Adrenal gland (tissue), 12 donors: ENCODE results near the gene ZWILCH. TPM values are rescaled to one million over a fixed set of nuclear protein-coding genes. Genes with fewer than 3 reads are reported as not detected.

Source experiments
- DNase-seq, 7 donors: peaks; one replicate each; pipeline ENCODE4 v3.0.0-alpha.2; 2019 to 2020
- H3K27ac ChIP-seq, 5 donors: fragments of 200-600 bp; sonication (generic) in 4 of 5; 1 replicate in 3 of 5; 2 replicates in 2 of 5; pipeline versions ENCODE4 v1.5.1 to v1.8.0; 2016 to 2020; ENCODE audit warnings: mild to moderate bottlenecking in 1 of 5
- H3K27me3 ChIP-seq: fragments of 200-600 bp; 2 replicates; pipeline ENCODE4 v1.8.0; 2021
- H3K36me3 ChIP-seq, 2 donors: fragments of 200-600 bp; replicated peaks in 1 of 2; 1 replicate in 1 of 2; 2 replicates in 1 of 2; pipeline versions ENCODE4 v1.5.1 to v1.8.0; 2018 to 2022
- H3K4me1 ChIP-seq, 2 donors: fragments of 200-600 bp; replicated peaks in 1 of 2; 1 replicate in 1 of 2; 2 replicates in 1 of 2; pipeline versions ENCODE4 v1.5.1 to v1.8.0; 2018 to 2021
- H3K4me3 ChIP-seq, 4 donors: fragments of 200-600 bp; sonication (generic) in 3 of 4; one replicate each; pipeline ENCODE4 v1.5.1; 2016 to 2018
- H3K9me3 ChIP-seq, 3 donors: fragments of 200-600 bp; sonication (generic) in 1 of 3; replicated peaks in 1 of 3; 1 replicate in 2 of 3; 2 replicates in 1 of 3; pipeline versions ENCODE4 v1.5.1 to v1.8.0; 2016 to 2021
- POLR2A ChIP-seq, 2 donors: fragments of 450-650 bp; IDR thresholded peaks; one replicate each; pipeline ENCODE4 v1.6.1; 2017; ENCODE audit warnings: antibody characterized with exemption in 2 of 2, mild to moderate bottlenecking in 2 of 2, moderate library complexity in 1 of 2
- WGBS, 4 donors: extraction: QIAGEN DNeasy Blood & Tissue Kit in 2 of 4; methylation state at CpG; one replicate each; pipeline versions ENCODE4 v1.1.5 to v1.1.7; 2013 to 2017; 5-methylcytosine and 5-hydroxymethylcytosine counted together
- intact Hi-C, 2 donors: fragments of 100-400 bp; cut with DNase I; formaldehyde crosslinking; loops; one replicate each; pipeline versions ENCODE4 v1.14.1 to v1.15.0; 2022 to 2023
- polyA plus RNA-seq, 3 donors: library from polyadenylated mRNA; stranded (reverse); fragments of 200-250 nt in 2 of 3; fragments of 350-450 nt in 1 of 3; fragmentation: Illumina TruSeq in 1 of 3; extraction: RNeasy Lipid Tissue Mini Kit (QIAGEN cat#74804) in 1 of 3; gene quantifications; one replicate each; pipeline ENCODE4 v1.2.3, GENCODE V29; 2013 to 2014
- total RNA-seq, 9 donors: library from RNA; depleted of rRNA in 4 of 9; stranded (reverse); fragments of >200 nt in 4 of 9; fragments of 120-200 nt in 1 of 9; fragmentation: NEBNext Ultra II Directional in 1 of 9; extraction: Animal tissue kit (Norgen Biotek cat#: 25700) in 1 of 9; gene quantifications; one replicate each; pipeline versions ENCODE4 v1.1.0 to v1.2.4, GENCODE V29; 2013 to 2023
- TF ChIP-seq, protein P1 (sequence below), 6 experiments: fragments of 450-650 bp in 4 of 6; fragments of 200-600 bp in 2 of 6; sonication (generic) in 1 of 6; IDR thresholded peaks; 1 replicate in 5 of 6; 2 replicates in 1 of 6; pipeline versions ENCODE4 v1.5.1 to v1.8.0; 2016 to 2021; ENCODE audit warnings: antibody characterized with exemption in 6 of 6, mild to moderate bottlenecking in 2 of 6, moderate library complexity in 1 of 6
- donor health status: healthy with polysubstance abuse.
- donor health status: Bipolar disorder and iron deficiency.
- donor health status: DM: yes; HTN: yes; CAD: no.
- donor health status: DM: no; HTN: no; CAD: no.
- donor health status: DM: no; HTN: no; CAD: no.
- donor health status: DM: yes; HTN: yes; CAD: no.

Gene ZWILCH
- total and polyA plus RNA-seq, 12 donors, result 1.1 to 11.4 (median 3.8) TPM

- H3K4me3 ChIP-seq, result no peak overlapping the region
- DNase-seq, result no peak
- H3K27ac ChIP-seq, result no peak overlapping the region
- H3K27me3 ChIP-seq, result no peaks in the 10 kb centered on the region
- no peaks in the 10 kb centered on the region for H3K36me3 ChIP-seq
- intact Hi-C loops, result no loop called here
- TF ChIP-seq, protein P1, sequence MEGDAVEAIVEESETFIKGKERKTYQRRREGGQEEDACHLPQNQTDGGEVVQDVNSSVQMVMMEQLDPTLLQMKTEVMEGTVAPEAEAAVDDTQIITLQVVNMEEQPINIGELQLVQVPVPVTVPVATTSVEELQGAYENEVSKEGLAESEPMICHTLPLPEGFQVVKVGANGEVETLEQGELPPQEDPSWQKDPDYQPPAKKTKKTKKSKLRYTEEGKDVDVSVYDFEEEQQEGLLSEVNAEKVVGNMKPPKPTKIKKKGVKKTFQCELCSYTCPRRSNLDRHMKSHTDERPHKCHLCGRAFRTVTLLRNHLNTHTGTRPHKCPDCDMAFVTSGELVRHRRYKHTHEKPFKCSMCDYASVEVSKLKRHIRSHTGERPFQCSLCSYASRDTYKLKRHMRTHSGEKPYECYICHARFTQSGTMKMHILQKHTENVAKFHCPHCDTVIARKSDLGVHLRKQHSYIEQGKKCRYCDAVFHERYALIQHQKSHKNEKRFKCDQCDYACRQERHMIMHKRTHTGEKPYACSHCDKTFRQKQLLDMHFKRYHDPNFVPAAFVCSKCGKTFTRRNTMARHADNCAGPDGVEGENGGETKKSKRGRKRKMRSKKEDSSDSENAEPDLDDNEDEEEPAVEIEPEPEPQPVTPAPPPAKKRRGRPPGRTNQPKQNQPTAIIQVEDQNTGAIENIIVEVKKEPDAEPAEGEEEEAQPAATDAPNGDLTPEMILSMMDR (IDR thresholded peaks at IDR 0.05), result no peak
- TF ChIP-seq POLR2A (IDR thresholded peaks at IDR 0.05), result no peak
- 87 to 94% (median 88%) methylated on average over 10 of the region's 10 CpGs for WGBS, 4 donors
- H3K4me1 ChIP-seq, result no peaks in the 10 kb centered on the region
- H3K9me3 ChIP-seq, result no peaks in the 10 kb centered on the region
Measured at GRCh38 chr15:66594344-66594743, 89.2 kb downstream of the ZWILCH start.

GRCh38 chr15:66594836-66595235, 89.7 kb downstream of the ZWILCH start:
- Histone ChIP-seq H3K4me3 (no peak overlapping the region), H3K27ac (no peak overlapping the region), H3K36me3 (no peaks in the 10 kb centered on the region), H3K9me3 (no peaks in the 10 kb centered on the region), H3K4me1 (no peaks in the 10 kb centered on the region), H3K27me3 (no peaks in the 10 kb centered on the region)
- no peak for DNase-seq
- WGBS, 4 donors, result 75 to 83% (median 79%) methylated on average over 5 of the region's 5 CpGs
- TF ChIP-seq, protein P1 (IDR thresholded peaks at IDR 0.05), result no peak
- TF ChIP-seq POLR2A (IDR thresholded peaks at IDR 0.05), result no peak
- intact Hi-C loops, result no loop called here

DNA sequence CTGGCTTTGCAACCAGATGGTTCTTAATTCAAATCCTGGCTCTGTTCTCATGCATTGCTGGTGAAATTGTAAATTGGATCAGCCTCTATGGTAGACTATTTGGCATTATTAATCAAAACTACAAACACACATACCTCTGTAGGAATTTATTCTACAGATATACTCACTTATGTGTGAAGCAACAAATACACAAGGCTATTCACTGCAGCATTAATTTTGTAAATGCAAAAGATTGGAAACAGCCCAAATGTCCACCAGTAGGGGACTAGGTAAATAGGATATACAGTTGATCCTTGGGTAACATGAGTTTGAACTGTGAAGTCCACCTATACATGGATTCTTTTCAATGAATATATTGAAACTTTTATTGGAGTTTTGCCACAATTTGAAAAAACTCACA, 90.2 kb downstream of the ZWILCH start:
- TF ChIP-seq, protein P1 (IDR thresholded peaks at IDR 0.05), result no peak
- TF ChIP-seq POLR2A (IDR thresholded peaks at IDR 0.05), result no peak
- Histone ChIP-seq H3K9me3 (no peaks in the 10 kb centered on the region), H3K27ac (no peak overlapping the region), H3K27me3 (no peaks in the 10 kb centered on the region), H3K4me3 (no peak overlapping the region), H3K4me1 (no peaks in the 10 kb centered on the region), H3K36me3 (no peaks in the 10 kb centered on the region)
- no peak for DNase-seq
- intact Hi-C loops, result no loop called here

- Histone ChIP-seq H3K36me3 (no peaks in the 10 kb centered on the region), H3K4me1 (no peaks in the 10 kb centered on the region), H3K27ac (no peak overlapping the region), H3K4me3 (no peak overlapping the region), H3K27me3 (no peaks in the 10 kb centered on the region), H3K9me3 (no peaks in the 10 kb centered on the region)
- TF ChIP-seq, protein P1 (IDR thresholded peaks at IDR 0.05), result no peak
- no peak for TF ChIP-seq POLR2A (IDR thresholded peaks at IDR 0.05)
- intact Hi-C loops, result no loop called here
- WGBS, 4 donors, result 70 to 79% (median 76%) methylated on average over 8 of the region's 8 CpGs
- no peak for DNase-seq
Measured at GRCh38 chr15:66595931-66596545, 90.9 kb downstream of the ZWILCH start.
